H9 (cell line): ENCODE measurements around the gene C17orf107. TPM values are rescaled to one million over a fixed set of nuclear protein-coding genes. Genes with fewer than 3 reads are reported as not detected.
A peak's percentile ranks its signal among the peaks of the same experiment; 100 is the strongest.

Source experiments
- DNase-seq: peaks from one replicate; pipeline ENCODE4 v3.0.0-alpha.2; 2017
- H2AFZ ChIP-seq: one replicate; pipeline ENCODE4 v1.6.1; 2013; ENCODE audit warnings: mild to moderate bottlenecking, low read length, control low read depth, moderate library complexity
- H2AK5ac ChIP-seq: 2 replicates; pipeline ENCODE4 v1.6.1; 2013; ENCODE audit warnings: low read length, control low read depth, mixed read lengths; ENCODE audit not compliant: insufficient read length
- H2BK120ac ChIP-seq: one replicate; pipeline ENCODE4 v1.6.1; 2013; ENCODE audit warnings: low read depth, mild to moderate bottlenecking, low read length, control low read depth, inconsistent platforms; ENCODE audit not compliant: poor library complexity, severe bottlenecking
- H2BK12ac ChIP-seq: 2 replicates; pipeline ENCODE4 v1.6.1; 2013; ENCODE audit warnings: low read length, control low read depth, mixed read lengths, low read depth; ENCODE audit not compliant: insufficient read length
- H2BK15ac ChIP-seq: 2 replicates; pipeline ENCODE4 v1.6.1; 2013; ENCODE audit warnings: low read depth, low read length, control low read depth
- H2BK20ac ChIP-seq: one replicate; pipeline ENCODE4 v1.6.1; 2013; ENCODE audit warnings: low read depth, mild to moderate bottlenecking, low read length, control low read depth, inconsistent platforms; ENCODE audit not compliant: poor library complexity, severe bottlenecking
- H2BK5ac ChIP-seq: 2 replicates; pipeline ENCODE4 v1.6.1; 2013; ENCODE audit warnings: low read length, control low read depth, mixed read lengths; ENCODE audit not compliant: insufficient read length
- H3K14ac ChIP-seq: 2 replicates; pipeline ENCODE4 v1.6.1; 2013; ENCODE audit warnings: low read length, control low read depth; ENCODE audit not compliant: insufficient read depth
- H3K18ac ChIP-seq: 2 replicates; pipeline ENCODE4 v1.6.1; 2013; ENCODE audit warnings: low read depth, mild to moderate bottlenecking, mixed read lengths, low read length, control low read depth; ENCODE audit not compliant: insufficient read length
- H3K23ac ChIP-seq: 2 replicates; pipeline ENCODE4 v1.6.1; 2013; ENCODE audit warnings: low read length, control low read depth, mixed read lengths, low read depth; ENCODE audit not compliant: insufficient read length
- H3K23me2 ChIP-seq: 2 replicates; pipeline ENCODE4 v1.6.1; 2013; ENCODE audit warnings: low read depth, mild to moderate bottlenecking, mixed read lengths, low read length, control low read depth; ENCODE audit not compliant: insufficient read length, poor library complexity, severe bottlenecking
- H3K27ac ChIP-seq: 2 replicates; pipeline ENCODE4 v1.5.1; 2013; ENCODE audit warnings: low read length, control low read depth, mixed read lengths, low read depth; ENCODE audit not compliant: insufficient read length
- H3K27me3 ChIP-seq: 2 replicates; pipeline ENCODE4 v1.6.1; 2013; ENCODE audit warnings: low read length, control low read depth, inconsistent platforms; ENCODE audit not compliant: insufficient read depth
- H3K4ac ChIP-seq: 2 replicates; pipeline ENCODE4 v1.6.1; 2013; ENCODE audit warnings: low read depth, mild to moderate bottlenecking, control low read depth, inconsistent platforms, low read length, moderate library complexity
- H3K4me1 ChIP-seq: 2 replicates; pipeline ENCODE4 v1.6.1; 2013; ENCODE audit warnings: low read length, control low read depth, inconsistent platforms; ENCODE audit not compliant: insufficient read depth
- H3K4me2 ChIP-seq: 2 replicates; pipeline ENCODE4 v1.6.1; 2013; ENCODE audit warnings: low read length, control low read depth, mixed read lengths; ENCODE audit not compliant: insufficient read length, insufficient read depth
- H3K56ac ChIP-seq: 2 replicates; pipeline ENCODE4 v1.6.1; 2013; ENCODE audit warnings: low read depth, mild to moderate bottlenecking, mixed read lengths, low read length, control low read depth; ENCODE audit not compliant: insufficient read length
- H3K79me1 ChIP-seq: 2 replicates; pipeline ENCODE4 v1.6.1; 2013; ENCODE audit warnings: low read depth, mild to moderate bottlenecking, moderate library complexity, low read length, control low read depth, inconsistent platforms; ENCODE audit not compliant: insufficient read depth, poor library complexity, severe bottlenecking
- H3K79me2 ChIP-seq: 2 replicates; pipeline ENCODE4 v1.6.1; 2013; ENCODE audit warnings: low read length, control low read depth, inconsistent platforms; ENCODE audit not compliant: insufficient read depth
- H3K9ac ChIP-seq: 2 replicates; pipeline ENCODE4 v1.6.1; 2013; ENCODE audit warnings: low read length, control low read depth, mixed read lengths; ENCODE audit not compliant: insufficient read length; ENCODE audit errors: extremely low read depth
- H3K9me3 ChIP-seq: one replicate; pipeline ENCODE4 v1.6.1; 2013; ENCODE audit warnings: low read depth, low read length, inconsistent platforms; ENCODE audit not compliant: control insufficient read depth
- H3T11ph ChIP-seq: one replicate; pipeline ENCODE4 v1.6.1; 2013; ENCODE audit warnings: mild to moderate bottlenecking, low read length, control low read depth, inconsistent platforms
- H4K20me1 ChIP-seq: one replicate; pipeline ENCODE4 v1.6.1; 2013; ENCODE audit not compliant: control insufficient read depth, insufficient read length, insufficient read depth
- H4K5ac ChIP-seq: 2 replicates; pipeline ENCODE4 v1.6.1; 2013; ENCODE audit warnings: low read depth, mild to moderate bottlenecking, mixed read lengths, low read length, control low read depth; ENCODE audit not compliant: insufficient read length
- H4K8ac ChIP-seq: replicated peaks from 2 replicates; pipeline ENCODE4 v1.6.1; 2013; ENCODE audit warnings: low read length, control low read depth, mixed read lengths, low read depth; ENCODE audit not compliant: insufficient read length
- H4K91ac ChIP-seq: 2 replicates; pipeline ENCODE4 v1.6.1; 2013; ENCODE audit warnings: low read depth, mild to moderate bottlenecking, moderate library complexity, mixed read lengths, low read length, control low read depth; ENCODE audit not compliant: insufficient read length
- H3K27ac Mint-ChIP-seq, 3 experiments: 2 replicates in 2 of 3; 3 replicates in 1 of 3; pipeline ENCODE4 v1.8.0; 2020 to 2021; ENCODE audit warnings: mixed read lengths in 3 of 3, mild to moderate bottlenecking in 1 of 3, moderate library complexity in 1 of 3
- H3K27me3 Mint-ChIP-seq: 2 replicates; pipeline ENCODE4 v1.8.0; 2021; ENCODE audit warnings: low read depth, mild to moderate bottlenecking, moderate library complexity, mixed read lengths
- H3K36me3 Mint-ChIP-seq, 3 experiments: 2 replicates in 2 of 3; 3 replicates in 1 of 3; pipeline ENCODE4 v1.8.0; 2020 to 2021; ENCODE audit warnings: low read depth in 3 of 3, mixed read lengths in 3 of 3; ENCODE audit not compliant: insufficient read depth in 1 of 3
- H3K4me1 Mint-ChIP-seq, 2 experiments: 2 replicates each; pipeline ENCODE4 v1.8.0; 2020; ENCODE audit warnings: mixed read lengths in 2 of 2
- H3K4me3 Mint-ChIP-seq, 2 experiments: 2 replicates in 1 of 2; 3 replicates in 1 of 2; pipeline ENCODE4 v1.8.0; 2020 to 2021; ENCODE audit warnings: mild to moderate bottlenecking in 2 of 2, mixed read lengths in 2 of 2, moderate library complexity in 1 of 2
- H3K9me3 Mint-ChIP-seq, 2 experiments: 2 replicates in 1 of 2; 3 replicates in 1 of 2; pipeline ENCODE4 v1.8.0; 2020; ENCODE audit warnings: mild to moderate bottlenecking in 2 of 2, mixed read lengths in 2 of 2, moderate library complexity in 1 of 2
- CTCF ChIP-seq: fragments of 200-600 bp; sonication (generic); conservative IDR thresholded peaks from 3 replicates; pipeline ENCODE4 v1.8.0; 2021; ENCODE audit warnings: antibody characterized with exemption, mild to moderate bottlenecking
- total RNA-seq: library from RNA; stranded (reverse); gene quantifications from 2 replicates; pipeline ENCODE4 v1.2.1, GENCODE V29; 2021

The C17orf107 gene
- total RNA-seq, 1 experiment from 2014 or later: 4.4 TPM

GRCh38 chr17:4935650-4936049, 36.3 kb downstream of the C17orf107 start:
- no peak overlapping the region for H3K4me3 Mint-ChIP-seq
- Histone ChIP-seq H3K4me2 (no peak overlapping the region), H3K14ac (no peak overlapping the region), H4K91ac (no peak overlapping the region), H4K8ac (no peak overlapping the region), H3K27me3 (no peaks in the 10 kb centered on the region), H3K79me2 (peaks cover 4% of the 10 kb centered on the region; the same call in 1 of the 2 replicates), H3K23me2 (peaks cover 11% of the 10 kb centered on the region), H4K20me1 (peaks cover 7% of the 10 kb centered on the region), H2BK120ac (no peak overlapping the region), H3K9me3 (no peaks in the 10 kb centered on the region), H2BK12ac (no peak overlapping the region), H3T11ph (no peak overlapping the region), H3K56ac (no peak overlapping the region), H4K5ac (no peak overlapping the region), H3K79me1 (peaks cover 5% of the 10 kb centered on the region), H3K27ac (no peak overlapping the region), H3K18ac (no peak overlapping the region), H2AK5ac (no peak overlapping the region), H3K4me1 (no peaks in the 10 kb centered on the region), H3K23ac (no peak overlapping the region), H2BK5ac (no peak overlapping the region), H3K9ac (no peak overlapping the region), H2BK20ac (no peak overlapping the region), H2AFZ (no peak overlapping the region), H3K4ac (no peak overlapping the region), H2BK15ac (no peak overlapping the region)
- DNase-seq: no peak
- H3K27ac Mint-ChIP-seq: peak overlapping the region in 1 of 3 experiments; percentile 79; a peak in 2 of 7 replicates
- H3K9me3 Mint-ChIP-seq: no peaks in the 10 kb centered on the region; a peak in 1 of 5 replicates
- no peaks in the 10 kb centered on the region; the same call in 1 of the 2 replicates for H3K27me3 Mint-ChIP-seq
- peaks cover 19 to 51% (median 25%) of the 10 kb centered on the region in 3 experiments for H3K36me3 Mint-ChIP-seq
- peaks cover 28 to 29% of the 10 kb centered on the region in 2 experiments for H3K4me1 Mint-ChIP-seq
- no peak for TF ChIP-seq CTCF
